Stimulated activated CD8-positive, alpha-beta memory T cell treated with anti-CD3 and anti-CD28 coated beads, Interleukin-12 subunit alpha, Interleukin-12 subunit beta, amount 100 ng/mL, for 24 hours (primary cell): Measurements from ENCODE around the gene SLC17A2.
"Not testable (repeated sequence)": the region's sequence is repeated elsewhere in the genome, so short reads cannot be mapped to it uniquely, and the experiment has no call there.

Source experiments
- DNase-seq: peaks from one replicate; pipeline ENCODE4 v3.0.0-alpha.2; 2020; ENCODE audit errors: extremely low read depth

Gene SLC17A2

DNA sequence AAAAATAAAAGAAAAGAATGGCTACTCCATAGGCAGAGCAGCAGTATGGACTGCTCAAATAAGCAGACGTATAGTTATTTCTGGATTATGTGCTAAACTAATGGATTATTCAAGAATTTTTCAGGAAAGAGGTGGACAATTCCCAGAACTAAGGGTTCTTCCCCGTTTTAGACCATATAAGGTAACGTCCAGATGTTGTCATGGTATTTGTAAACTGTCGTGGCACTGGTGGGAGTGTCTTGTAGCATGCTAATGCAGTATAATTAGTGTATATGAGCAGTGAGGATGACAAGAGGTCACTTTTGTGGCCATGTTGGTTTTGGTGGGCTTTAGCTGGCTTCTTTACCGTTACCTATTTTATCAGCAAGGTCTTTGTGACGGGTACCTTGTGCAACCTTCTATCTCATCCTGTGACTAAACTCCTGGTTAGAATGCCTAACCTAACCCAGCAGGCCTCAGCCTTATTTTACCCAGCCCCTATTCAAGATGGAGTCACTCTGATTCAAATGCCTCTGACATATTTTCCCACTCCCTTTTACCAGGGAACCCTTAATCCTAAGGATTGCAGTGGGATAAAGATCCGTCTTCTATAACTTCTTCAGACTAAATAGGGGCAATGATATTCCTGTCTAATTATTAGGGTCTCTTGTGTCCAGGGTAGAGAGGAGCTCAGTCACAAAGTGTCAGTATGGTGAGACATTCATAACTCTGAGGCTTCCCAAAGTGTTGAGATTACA, 21.0 kb upstream of the SLC17A2 start:
- no peak for DNase-seq

DNA sequence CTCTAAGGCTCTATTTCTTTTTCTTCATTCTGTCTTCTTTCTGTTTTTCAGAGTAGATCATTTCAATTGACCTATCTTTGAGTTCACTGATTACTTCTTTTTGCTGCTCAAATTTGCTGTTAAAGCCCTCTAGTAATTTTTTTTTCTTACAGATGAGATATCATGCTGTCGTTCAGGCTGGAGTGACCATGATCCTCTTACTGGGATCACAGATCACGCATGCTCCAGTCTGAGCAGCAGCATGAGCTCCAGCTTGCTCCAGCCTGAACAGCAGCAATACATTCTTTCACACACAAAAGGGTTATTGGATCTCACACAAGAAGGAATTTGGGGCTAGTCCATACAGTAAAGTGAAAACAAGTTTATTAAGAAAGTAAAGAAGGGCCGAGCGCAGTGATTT, 19.8 kb upstream of the SLC17A2 start:
- DNase-seq: no peak

DNA sequence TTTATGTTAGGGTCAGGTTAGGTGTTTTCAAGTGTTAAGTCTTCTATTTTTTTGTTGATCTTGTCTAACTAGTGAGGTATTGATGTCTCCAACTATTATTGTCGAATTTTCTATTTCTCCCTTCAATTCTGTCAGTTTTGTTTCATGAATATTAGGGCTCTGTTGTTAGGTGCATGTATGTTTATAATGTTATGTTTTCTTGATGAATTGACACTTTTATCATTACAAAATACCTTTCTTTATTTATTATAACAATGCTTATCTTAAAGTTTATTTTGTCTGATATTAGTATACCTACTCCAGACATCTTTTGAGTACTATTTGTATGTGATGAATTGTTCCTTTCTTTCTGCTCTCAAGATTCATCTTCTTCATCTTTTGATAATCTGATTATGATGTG, 19.2 kb upstream of the SLC17A2 start:
- DNase-seq: no peak

DNA sequence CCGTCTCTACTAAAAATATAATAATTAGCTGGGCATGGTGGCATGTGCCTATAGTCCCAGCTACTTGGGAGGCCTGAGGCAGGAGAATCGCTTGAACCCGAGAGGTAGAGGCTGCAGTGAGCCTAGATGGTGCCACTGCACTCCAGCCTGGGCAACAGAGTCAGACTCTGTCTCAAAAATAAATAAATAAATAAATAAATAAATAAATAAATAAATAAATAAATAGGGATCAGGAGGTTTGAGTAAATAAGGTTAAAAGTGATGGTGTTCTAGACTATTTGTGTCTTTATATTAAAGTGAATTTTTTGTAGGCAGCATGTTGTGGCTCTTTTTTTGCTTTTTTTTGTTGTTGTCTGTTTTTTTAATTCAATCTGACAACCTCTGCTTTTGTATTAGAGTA, 17.0 kb upstream of the SLC17A2 start:
- not testable (repeated sequence) for DNase-seq

- no peak for DNase-seq
These were observed 16.1 kb upstream of the SLC17A2 start for GRCh38 chr6:25946631-25947030.

DNA sequence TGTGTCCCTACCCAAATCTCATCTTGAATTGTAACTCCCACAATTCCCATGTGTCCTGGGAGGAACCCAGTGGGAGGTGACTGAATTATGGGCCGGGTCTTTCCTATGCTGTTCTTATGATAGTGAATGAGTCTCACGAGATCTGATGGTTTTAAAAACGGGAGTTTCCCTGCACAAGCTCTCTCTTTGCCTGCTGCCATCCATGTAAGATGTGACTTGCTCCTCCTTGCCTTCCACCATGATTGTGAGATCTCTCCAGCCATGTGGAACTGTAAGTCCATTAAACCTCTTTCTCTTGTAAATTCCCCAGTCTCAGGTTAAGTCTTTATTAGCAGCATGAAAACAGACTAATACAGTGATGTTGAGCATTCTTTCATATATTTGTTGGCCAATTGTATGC, 15.2 kb upstream of the SLC17A2 start:
- not testable (repeated sequence) for DNase-seq

GRCh38 chr6:25944688-25945574, 14.4 kb upstream of the SLC17A2 start:
- no peak for DNase-seq

GRCh38 chr6:25943887-25944286, 13.4 kb upstream of the SLC17A2 start:
- DNase-seq: no peak

GRCh38 chr6:25942561-25943147, 12.2 kb upstream of the SLC17A2 start:
- no peak for DNase-seq

- DNase-seq: no peak
These were observed 9.1 kb upstream of the SLC17A2 start for GRCh38 chr6:25939593-25939992.

DNA sequence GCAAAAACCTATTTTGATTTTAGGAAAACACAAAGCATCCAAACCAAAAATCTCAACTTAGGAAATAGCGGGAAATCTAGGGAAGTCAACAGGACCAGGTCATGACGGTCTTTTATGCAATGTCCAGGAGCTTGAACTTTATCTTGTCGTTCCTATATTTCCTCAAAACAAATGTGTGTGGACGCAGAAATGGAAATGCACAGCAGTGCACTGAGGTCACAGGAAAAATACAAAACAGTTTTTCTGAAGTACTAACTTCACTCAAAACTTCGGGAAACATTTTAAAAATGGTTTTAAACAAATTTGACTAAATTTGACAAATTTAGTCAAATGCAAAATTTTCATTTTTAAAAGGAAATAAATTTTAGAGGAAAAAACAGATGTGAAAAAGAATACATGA, 5.5 kb upstream of the SLC17A2 start:
- DNase-seq: no peak

GRCh38 chr6:25934735-25935313, 4.3 kb upstream of the SLC17A2 start:
- no peak for DNase-seq

GRCh38 chr6:25934156-25934555, 3.7 kb upstream of the SLC17A2 start:
- DNase-seq: no peak

- no peak for DNase-seq
These were observed 869 bp upstream of the SLC17A2 start for GRCh38 chr6:25931411-25931709.

DNA sequence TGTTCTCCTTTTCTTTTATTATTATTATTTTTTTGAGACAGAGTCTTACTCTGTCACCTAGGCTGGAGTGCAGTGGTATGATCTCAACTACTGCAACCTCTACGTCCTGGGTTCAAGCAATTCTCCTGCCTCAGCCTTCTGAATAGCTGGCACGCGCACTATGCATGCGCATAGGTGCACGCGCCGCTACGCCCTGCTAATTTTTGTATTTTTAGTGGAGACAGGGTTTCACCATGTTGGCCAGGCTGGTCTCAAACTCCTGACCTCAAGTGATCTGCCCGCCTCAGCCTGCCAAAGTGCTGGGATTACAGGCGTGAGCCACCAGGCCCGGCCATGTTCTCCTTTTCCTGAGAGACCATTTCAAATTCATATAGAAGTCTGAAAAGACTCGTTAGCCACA, 706 bp downstream of the SLC17A2 start:
- not testable (repeated sequence) for DNase-seq

DNA sequence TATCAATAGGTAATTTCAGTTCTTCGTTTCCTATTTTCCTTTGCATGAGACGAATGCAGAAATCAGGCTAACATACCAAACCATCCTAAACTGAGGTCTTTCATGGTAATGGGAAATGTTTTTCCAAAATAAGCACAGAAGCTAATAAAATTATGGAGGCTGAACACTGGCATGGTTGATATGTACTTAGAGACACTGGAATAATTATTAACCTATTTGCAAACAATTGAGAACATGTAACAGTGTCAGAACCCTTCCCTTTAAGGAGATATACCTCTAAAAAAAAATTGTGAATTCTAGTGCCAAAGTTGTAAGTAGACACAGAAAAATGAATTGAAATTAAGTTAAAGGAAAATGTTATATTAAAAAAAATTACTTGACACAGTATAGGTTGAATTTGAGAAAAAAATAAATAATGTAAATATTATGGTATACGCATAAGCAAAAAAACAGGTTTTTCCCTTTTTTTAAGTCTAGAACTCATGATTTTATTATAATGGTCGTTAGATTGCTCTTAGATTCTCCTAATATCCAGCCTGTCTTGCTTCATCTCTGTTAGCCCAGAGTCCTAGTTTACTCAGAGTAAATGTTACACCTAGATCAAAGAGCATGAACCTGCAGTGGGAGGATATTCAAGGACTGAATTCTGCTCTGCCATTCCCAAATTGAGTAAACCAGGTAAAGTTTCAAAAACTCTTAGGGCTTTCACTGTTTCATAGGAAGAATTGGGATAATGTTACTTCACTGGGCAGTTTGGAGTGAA, 1.7 kb downstream of the SLC17A2 start:
- DNase-seq: no peak

DNA sequence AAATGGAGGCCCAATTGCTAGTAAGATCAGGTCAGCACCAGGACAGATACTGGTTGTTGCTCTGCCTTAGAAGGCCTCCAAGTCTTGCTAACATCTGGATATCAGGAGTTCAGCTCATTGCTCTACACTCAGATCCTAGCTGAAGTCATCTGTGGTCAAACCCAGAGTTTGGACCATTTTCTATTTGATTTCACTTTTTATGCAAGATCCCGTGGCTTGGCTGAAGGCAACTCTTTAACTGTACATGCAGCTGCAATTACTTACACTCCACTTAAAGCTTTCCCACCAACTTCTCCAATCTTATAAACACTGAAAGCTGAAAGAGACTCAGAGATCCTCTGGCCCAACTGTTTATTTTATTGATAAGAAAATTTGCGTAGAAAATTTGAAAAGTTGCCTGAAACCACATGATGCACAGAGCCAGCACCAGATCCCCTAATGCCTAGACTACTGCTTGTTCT, 2.7 kb downstream of the SLC17A2 start:
- DNase-seq: no peak

DNA sequence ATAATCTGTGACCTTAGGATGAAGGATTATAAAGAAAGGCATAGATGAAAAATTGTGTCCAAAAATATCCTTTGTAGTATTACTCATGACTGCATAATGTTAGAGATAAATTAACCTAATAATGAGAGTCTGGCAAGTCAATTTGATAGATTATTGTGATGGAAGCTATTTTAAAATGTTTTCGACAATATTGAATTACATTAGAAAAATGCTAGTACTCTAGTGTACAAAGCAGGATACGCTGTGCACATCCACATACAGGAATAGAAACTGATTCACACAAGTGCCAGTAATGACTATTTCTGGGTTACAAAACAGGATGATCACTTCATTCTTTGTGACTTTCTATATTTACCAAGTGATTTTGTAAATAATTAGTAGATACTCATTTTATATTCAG, 3.3 kb downstream of the SLC17A2 start:
- DNase-seq: no peak

- no peak for DNase-seq
These were observed 4.6 kb downstream of the SLC17A2 start for GRCh38 chr6:25925876-25926275.

DNA sequence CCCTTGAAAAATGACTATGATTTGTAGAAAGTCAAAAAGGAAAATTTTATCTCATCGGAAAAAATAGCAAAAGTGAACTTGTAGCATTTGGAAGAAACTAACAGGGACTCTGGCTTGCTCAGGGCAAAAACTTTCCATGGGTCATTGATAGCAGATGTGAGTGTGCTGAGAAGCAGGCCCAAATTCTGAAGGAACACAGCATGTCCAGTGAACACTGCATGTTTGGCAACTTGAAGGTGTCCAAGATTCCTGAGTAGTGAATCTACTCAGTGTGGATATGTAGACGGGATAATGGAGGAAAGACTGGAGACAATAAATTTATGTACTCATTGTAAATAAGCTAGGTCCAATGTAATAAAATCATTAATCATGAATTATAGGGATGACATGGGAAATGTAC, 8.2 kb downstream of the SLC17A2 start:
- DNase-seq: no peak

- DNase-seq: no peak
These were observed 8.8 kb downstream of the SLC17A2 start for GRCh38 chr6:25921525-25922203.
